ENCODE results near the gene MAPK8IP1.

DNA sequence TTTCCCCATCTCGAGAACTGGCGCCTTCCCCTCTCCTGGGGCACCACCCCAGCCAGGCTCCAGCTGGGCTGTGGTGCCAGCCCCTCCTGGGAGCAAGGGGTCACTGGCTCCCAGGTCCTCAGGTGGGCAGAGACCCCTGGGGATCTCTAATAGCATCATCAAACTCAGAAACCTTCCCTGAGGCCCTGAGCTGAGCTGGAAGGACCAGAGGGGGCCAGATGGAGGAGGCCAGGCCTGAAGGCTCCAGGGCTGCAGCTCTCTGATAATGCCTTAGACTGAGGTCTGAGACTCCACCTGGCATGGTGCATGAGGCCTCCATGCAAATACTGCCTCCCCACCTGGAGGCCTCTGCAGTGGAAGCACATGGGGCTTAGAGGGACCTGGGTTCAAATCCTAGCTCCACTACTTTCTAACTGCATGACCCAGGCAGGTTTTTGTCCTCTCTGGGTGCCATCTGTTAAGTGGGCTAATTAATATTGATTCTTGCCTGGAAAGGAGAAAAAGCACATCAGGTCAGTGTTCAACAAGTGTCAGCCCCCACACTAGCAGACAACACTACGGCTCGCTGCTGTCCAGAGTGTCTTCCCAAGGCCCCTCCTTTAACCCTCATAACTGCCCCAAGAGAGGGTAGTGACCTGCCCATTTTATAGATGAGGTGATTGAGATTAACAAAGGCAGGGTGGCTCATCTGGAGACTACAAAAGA is 1.5 kb downstream of the MAPK8IP1 start:
- no peak for TF ChIP-seq POLR2A (IDR thresholded peaks at IDR 0.05)
- TF ChIP-seq, protein P1, sequence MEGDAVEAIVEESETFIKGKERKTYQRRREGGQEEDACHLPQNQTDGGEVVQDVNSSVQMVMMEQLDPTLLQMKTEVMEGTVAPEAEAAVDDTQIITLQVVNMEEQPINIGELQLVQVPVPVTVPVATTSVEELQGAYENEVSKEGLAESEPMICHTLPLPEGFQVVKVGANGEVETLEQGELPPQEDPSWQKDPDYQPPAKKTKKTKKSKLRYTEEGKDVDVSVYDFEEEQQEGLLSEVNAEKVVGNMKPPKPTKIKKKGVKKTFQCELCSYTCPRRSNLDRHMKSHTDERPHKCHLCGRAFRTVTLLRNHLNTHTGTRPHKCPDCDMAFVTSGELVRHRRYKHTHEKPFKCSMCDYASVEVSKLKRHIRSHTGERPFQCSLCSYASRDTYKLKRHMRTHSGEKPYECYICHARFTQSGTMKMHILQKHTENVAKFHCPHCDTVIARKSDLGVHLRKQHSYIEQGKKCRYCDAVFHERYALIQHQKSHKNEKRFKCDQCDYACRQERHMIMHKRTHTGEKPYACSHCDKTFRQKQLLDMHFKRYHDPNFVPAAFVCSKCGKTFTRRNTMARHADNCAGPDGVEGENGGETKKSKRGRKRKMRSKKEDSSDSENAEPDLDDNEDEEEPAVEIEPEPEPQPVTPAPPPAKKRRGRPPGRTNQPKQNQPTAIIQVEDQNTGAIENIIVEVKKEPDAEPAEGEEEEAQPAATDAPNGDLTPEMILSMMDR (IDR thresholded peaks at IDR 0.05): no peak

Measured in suprapubic skin (tissue), 3 donors.